Stimulated activated CD4-positive, alpha-beta T cell treated with anti-CD3 and anti-CD28 coated beads, Interleukin-1b, Interleukin-23, amount 100 ng/mL, for 24 hours (primary cell): Measurements from ENCODE around the gene IGFBP6.

ENCODE experiments used
- DNase-seq, 4 experiments: peaks; one replicate each; pipeline ENCODE4 v3.0.0-alpha.2; 2020; ENCODE audit warnings: low read depth in 4 of 4, low spot score in 1 of 4

The IGFBP6 gene

DNA sequence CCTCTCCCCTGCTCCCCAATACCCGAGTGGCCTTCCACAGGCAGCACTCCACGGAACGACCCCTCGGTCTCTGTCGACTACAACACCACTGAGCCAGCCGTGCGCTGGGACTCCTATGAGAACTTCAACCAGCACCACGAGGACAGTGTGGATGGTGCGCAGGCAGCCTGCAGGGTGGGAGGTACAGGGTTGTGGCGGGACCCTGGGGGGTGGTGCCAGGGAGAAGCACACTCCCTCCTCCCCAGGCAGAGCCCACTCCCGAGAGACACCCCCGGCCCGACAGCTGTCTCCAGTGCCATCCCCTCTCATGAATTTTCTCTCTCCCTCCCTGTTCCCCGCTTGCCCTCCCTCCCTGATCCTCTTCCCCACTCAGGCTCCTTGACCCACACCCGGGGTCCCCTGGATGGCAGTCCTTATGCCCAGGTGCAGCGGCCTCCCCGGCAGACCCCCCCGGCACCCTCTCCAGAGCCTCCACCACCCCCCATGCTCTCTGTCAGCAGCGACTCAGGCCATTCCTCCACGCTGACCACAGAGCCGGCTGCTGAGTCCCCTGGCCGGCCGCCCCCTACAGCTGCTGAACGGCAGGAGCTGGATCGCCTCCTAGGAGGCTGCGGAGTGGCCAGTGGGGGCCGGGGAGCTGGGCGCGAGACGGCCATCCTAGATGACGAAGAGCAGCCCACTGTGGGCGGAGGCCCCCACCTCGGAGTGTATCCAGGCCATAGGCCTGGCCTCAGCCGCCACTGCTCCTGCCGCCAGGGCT, 38.6 kb upstream of the IGFBP6 start:
- DNase-seq = no peak

DNA sequence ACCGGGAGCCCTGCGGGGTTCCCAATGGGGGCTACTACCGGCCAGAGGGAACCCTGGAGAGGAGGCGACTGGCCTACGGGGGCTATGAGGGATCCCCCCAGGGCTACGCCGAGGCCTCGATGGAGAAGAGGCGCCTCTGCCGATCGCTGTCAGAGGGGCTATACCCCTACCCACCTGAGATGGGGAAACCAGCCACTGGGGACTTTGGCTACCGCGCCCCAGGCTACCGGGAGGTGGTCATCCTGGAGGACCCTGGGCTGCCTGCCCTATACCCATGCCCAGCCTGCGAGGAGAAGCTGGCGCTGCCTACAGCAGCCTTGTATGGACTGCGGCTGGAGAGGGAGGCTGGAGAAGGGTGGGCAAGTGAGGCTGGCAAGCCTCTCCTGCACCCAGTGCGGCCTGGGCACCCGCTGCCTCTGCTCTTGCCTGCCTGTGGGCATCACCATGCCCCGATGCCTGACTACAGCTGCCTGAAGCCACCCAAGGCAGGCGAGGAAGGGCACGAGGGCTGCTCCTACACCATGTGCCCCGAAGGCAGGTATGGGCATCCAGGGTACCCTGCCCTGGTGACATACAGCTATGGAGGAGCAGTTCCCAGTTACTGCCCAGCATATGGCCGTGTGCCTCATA, 37.9 kb upstream of the IGFBP6 start:
- DNase-seq = no peak

DNA sequence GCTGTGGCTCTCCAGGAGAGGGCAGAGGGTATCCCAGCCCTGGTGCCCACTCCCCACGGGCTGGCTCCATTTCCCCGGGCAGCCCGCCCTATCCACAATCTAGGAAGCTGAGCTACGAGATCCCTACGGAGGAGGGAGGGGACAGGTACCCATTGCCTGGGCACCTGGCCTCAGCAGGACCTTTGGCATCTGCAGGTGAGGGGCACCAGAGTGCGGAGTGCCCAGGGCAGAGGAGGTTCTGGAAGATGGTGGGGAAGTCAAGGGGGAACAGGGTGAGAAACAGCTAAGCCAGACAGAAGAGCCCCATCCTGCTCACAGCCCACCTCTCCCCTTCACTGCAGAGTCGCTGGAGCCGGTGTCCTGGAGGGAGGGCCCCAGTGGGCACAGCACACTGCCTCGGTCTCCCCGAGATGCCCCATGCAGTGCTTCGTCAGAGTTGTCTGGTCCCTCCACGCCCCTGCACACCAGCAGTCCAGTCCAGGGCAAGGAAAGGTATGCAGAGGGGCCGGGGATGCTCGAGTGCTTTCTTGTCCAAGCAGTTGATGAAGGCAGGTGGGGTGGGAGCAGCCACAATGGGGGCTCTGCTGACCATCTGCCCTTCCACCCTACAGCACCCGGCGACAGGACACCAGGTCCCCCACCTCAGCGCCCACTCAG, 37.3 kb upstream of the IGFBP6 start:
- no peak for DNase-seq

DNA sequence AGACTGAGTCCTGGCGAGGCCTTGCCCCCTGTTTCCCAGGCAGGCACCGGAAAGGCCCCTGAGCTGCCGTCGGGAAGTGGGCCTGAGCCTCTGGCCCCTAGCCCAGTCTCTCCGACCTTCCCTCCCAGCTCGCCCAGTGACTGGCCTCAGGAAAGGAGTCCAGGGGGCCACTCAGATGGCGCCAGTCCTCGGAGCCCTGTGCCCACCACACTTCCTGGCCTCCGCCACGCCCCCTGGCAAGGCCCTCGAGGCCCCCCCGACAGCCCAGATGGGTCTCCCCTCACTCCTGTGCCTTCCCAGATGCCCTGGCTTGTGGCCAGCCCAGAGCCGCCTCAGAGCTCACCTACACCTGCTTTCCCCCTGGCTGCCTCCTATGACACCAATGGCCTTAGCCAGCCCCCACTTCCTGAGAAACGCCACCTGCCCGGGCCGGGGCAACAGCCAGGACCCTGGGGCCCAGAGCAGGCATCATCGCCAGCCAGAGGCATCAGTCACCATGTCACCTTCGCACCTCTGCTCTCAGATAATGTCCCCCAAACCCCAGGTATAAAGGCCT, 36.7 kb upstream of the IGFBP6 start:
- no peak for DNase-seq

GRCh38 chr12:53061404-53062010, 36.0 kb upstream of the IGFBP6 start:
- DNase-seq = no peak

GRCh38 chr12:53062011-53062961, 35.2 kb upstream of the IGFBP6 start:
- no peak for DNase-seq

- DNase-seq = no peak
These were observed 34.3 kb upstream of the IGFBP6 start for GRCh38 chr12:53062977-53063707.

- DNase-seq = no peak
These were observed 33.5 kb upstream of the IGFBP6 start for GRCh38 chr12:53063708-53064612.

DNA sequence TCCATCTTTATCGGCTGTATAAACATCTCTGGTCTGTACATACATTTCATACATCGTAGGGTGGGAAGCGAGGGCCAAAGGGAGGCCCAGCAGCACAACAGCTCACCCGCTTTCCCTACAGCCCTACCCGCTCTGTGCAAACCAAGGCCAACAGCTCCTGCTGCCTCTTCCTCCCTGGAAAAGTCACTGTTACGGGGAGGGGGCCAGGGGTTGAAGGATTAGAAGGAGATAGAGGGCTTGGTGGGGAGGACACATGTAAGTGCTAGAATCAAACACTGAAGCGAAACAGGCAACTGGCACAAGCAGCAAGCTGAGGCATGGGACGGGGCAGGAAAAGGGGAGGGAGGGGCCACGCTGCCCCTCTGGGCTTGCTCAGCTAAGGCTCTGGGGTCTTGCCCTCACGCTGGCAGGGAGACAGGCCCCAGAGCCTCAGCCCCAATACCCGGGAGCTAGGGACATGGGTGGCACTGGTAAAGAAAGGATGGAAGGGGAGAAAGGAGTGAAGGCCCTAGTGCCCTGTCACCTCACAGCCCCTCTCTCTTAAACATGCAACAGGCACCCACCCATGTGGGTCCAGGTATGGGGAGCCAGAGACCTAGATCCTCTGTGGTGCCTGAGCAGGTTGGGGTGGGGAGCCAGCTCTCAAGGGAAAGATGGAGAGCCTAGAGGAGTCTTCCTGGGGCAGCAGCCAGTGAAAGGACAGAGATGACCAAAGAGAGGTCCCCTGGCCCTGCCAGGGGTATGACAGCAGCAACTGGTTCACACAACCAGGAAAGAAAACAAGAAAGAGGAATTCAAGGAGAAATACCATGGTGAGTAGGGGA, 32.6 kb upstream of the IGFBP6 start:
- no peak for DNase-seq

- DNase-seq = no peak
These were observed 32.0 kb upstream of the IGFBP6 start for GRCh38 chr12:53065470-53065869.

DNA sequence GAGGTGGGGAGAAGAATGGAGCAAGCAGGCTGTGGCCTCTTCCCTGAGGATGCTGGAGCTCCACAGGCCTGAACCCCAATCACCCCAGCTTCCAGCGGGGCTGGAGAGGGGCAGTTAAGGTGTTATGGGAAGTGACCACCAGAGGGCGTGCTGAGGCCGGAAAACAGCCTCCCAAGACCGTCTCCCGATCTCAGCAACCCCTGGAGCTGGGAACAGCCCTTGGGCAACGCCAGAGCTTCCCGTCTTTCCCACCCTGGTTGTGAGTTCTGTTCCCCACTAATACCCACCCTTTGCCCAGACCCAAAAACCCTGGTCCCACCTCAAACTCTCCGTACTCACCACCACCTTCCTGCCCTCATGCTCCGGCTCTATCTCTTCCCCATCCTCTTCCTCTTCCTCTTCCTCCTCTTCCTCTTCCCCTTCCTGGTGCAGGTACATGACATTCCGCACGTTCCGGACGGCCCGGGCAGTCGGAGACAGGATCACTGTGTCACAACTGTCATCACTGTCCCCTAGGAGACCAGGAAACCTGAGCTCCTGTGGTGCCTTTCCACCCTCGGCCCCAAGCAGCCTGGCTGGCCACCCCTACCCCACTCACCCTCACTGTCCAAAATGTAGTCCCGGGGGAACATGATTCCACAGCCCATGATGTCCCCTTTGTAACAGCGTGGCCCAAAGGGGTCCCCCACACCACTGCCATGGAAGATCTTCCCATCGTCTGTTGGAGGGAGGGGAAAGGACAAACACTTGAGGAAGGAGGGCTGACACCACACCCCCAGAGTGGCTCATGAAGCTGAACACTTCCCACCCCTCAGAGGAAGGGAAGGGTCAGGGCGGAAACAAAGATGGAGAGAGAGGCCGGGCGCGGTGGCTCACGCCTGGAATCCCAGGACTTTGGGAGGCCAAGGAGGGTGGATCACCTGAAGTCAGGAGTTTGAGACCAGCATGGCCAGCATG, 31.2 kb upstream of the IGFBP6 start:
- DNase-seq = peak; percentile 43 to 61 (median 49)

- DNase-seq = no peak
These were observed 30.1 kb upstream of the IGFBP6 start for GRCh38 chr12:53067074-53067992.

DNA sequence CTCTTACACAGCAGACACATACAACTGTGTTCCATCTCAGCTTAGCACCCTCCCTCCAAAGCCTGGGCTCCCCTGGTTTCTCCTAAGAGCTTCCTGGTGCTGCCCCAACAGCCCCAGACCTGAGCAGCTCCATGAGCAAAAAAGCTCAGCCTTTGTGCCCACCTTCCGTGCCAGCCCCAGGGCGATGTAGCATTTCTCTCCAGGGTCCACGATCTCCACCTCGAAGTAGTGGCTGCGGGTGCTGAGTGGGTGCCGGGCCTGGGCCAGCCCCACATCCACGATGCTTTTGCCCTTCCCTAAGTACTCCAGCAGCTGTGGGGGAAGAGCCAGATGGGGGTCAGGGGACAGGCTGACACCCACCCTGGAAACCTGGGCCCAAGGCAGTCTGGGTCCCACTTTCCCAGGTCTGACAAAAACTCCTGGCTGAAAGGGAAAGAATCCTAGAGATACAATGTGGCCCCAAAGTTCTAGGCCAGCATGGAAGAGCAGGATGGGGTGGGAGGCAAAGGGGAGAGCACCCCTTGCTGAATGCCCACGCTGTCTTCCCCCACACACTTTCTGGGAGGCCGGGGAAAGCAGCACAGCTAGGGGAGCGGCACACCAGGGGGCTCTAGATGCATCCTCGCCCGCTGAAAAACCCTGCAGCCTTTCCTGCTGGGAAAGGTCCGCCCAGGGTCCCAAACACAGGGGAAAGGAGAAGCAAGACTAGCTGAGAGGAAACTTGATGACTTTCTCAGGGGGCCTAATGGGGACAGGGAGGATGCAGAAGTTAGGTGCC, 29.3 kb upstream of the IGFBP6 start:
- no peak for DNase-seq

- DNase-seq = no peak
These were observed 28.5 kb upstream of the IGFBP6 start for GRCh38 chr12:53068811-53069585.
